Gastrocnemius medialis (tissue), 4 donors: ENCODE data around the gene PTGIR. TPM values are rescaled to one million over a fixed set of nuclear protein-coding genes. Genes with fewer than 3 reads are reported as not detected.

ENCODE experiments used
- ATAC-seq, 2 donors: fragments of 150-250 bp; one replicate each; pipeline ENCODE4 v1.9.1; 2016
- DNase-seq, 2 donors: peaks; one replicate each; pipeline ENCODE4 v3.0.0-alpha.2; 2019
- H3K27ac ChIP-seq, 4 donors: fragments of 200-600 bp; sonication (generic); 1 replicate in 1 of 4; 2 replicates in 3 of 4; pipeline ENCODE4 v1.5.1; 2016 to 2018; ENCODE audit warnings: mild to moderate bottlenecking in 2 of 4, moderate library complexity in 1 of 4
- H3K27me3 ChIP-seq, 3 donors: fragments of 200-600 bp; sonication (generic) in 2 of 3; 1 replicate in 1 of 3; 2 replicates in 2 of 3; pipeline versions ENCODE4 v1.5.1 to v1.6.0; 2016 to 2019; ENCODE audit warnings: mild to moderate bottlenecking in 1 of 3, moderate library complexity in 1 of 3
- H3K36me3 ChIP-seq, 2 donors: fragments of 200-600 bp; sonication (generic) in 1 of 2; one replicate each; pipeline ENCODE4 v1.5.1; 2017 to 2018
- H3K4me1 ChIP-seq, 2 donors: fragments of 200-600 bp; sonication (generic) in 1 of 2; one replicate each; pipeline ENCODE4 v1.5.1; 2016 to 2017; ENCODE audit warnings: mild to moderate bottlenecking in 2 of 2
- H3K4me3 ChIP-seq, 4 donors: fragments of 200-600 bp; sonication (generic) in 3 of 4; 1 replicate in 1 of 4; 2 replicates in 3 of 4; pipeline ENCODE4 v1.5.1; 2016 to 2019; ENCODE audit warnings: mild to moderate bottlenecking in 2 of 4
- H3K9me3 ChIP-seq, 3 donors: fragments of 200-600 bp; sonication (generic) in 2 of 3; 1 replicate in 1 of 3; 2 replicates in 2 of 3; pipeline ENCODE4 v1.5.1; 2016 to 2019
- CTCF ChIP-seq, 5 experiments: fragments of 450-650 bp in 3 of 5; fragments of 200-600 bp in 2 of 5; sonication (generic) in 2 of 5; IDR thresholded peaks in 4 of 5; conservative IDR thresholded peaks in 1 of 5; 1 replicate in 4 of 5; 2 replicates in 1 of 5; pipeline ENCODE4 v1.5.1; 2016 to 2019; ENCODE audit warnings: antibody characterized with exemption in 5 of 5, mild to moderate bottlenecking in 3 of 5, moderate library complexity in 3 of 5
- POLR2A ChIP-seq, 2 donors: fragments of 450-650 bp; IDR thresholded peaks; one replicate each; pipeline ENCODE4 v1.6.1; 2017; ENCODE audit warnings: antibody characterized with exemption in 2 of 2, mild to moderate bottlenecking in 2 of 2, moderate library complexity in 2 of 2
- in situ Hi-C, 4 donors: fragments of 200-750 bp; cut with MboI; loops; one replicate each; pipeline versions ENCODE4 v1.15.0 to v1.8.0; 2017; ENCODE audit warnings: low sequenced_read_pairs in 4 of 4
- intact Hi-C: fragments of 100-400 bp; cut with DNase I; formaldehyde crosslinking; loops from one replicate; pipeline ENCODE4 v1.15.1; 2023; ENCODE audit warnings: low total_unique reads
- total RNA-seq, 4 donors: library from RNA; depleted of rRNA; stranded (reverse); fragments of >200 nt; gene quantifications; one replicate each; pipeline versions ENCODE4 v1.1.0 to v1.2.3, GENCODE V29; 2016

PTGIR gene
- total RNA-seq, 4 donors from 2014 or later, result 0.87 to 1.7 (median 1.3) TPM

GRCh38 chr19:46573679-46574498 lies 51.0 kb downstream of the PTGIR start:
- Histone ChIP-seq H3K36me3 (no peaks in the 10 kb centered on the region), H3K9me3 (no peaks in the 10 kb centered on the region), H3K4me1 (no peaks in the 10 kb centered on the region), H3K27me3 (no peaks in the 10 kb centered on the region), H3K4me3 (no peak overlapping the region), H3K27ac (no peak overlapping the region)
- in situ Hi-C loops (no loop called here), intact Hi-C loops (no loop called here)
- DNase-seq (no peak), ATAC-seq (no peak)
- TF ChIP-seq CTCF (IDR thresholded peaks at IDR 0.05 in 4 of 5, conservative IDR thresholded peaks at IDR 0.05 in 1 of 5) (no peak), POLR2A (IDR thresholded peaks at IDR 0.05) (no peak)

- ATAC-seq, result no peak
- no peaks in the 10 kb centered on the region for H3K27me3 ChIP-seq
- no peak for DNase-seq
Observed at GRCh38 chr19:46571495-46571894, 53.4 kb downstream of the PTGIR start.

More at GRCh38 chr19:46571495-46571894, 53.4 kb downstream of the PTGIR start:
- in situ Hi-C loops (no loop called here), intact Hi-C loops (no loop called here)
- H3K4me1 ChIP-seq, result no peaks in the 10 kb centered on the region
- H3K9me3 ChIP-seq, result no peaks in the 10 kb centered on the region
- TF ChIP-seq CTCF (IDR thresholded peaks at IDR 0.05 in 4 of 5, conservative IDR thresholded peaks at IDR 0.05 in 1 of 5) (no peak), POLR2A (IDR thresholded peaks at IDR 0.05) (no peak)
- no peaks in the 10 kb centered on the region for H3K36me3 ChIP-seq
- H3K27ac ChIP-seq, result no peak overlapping the region
- no peak overlapping the region for H3K4me3 ChIP-seq

Other genes starting within 250 kb of the PTGIR start
- 1 to 10 TPM in 1 of 4 donors, under 1 TPM in 3; 0.46 to 1.6 (median 0.75) TPM for gene CCDC8, start 211.5 kb downstream of the PTGIR start, total RNA-seq
- gene PNMA8C, start 196.2 kb downstream of the PTGIR start, total RNA-seq, result not detected
- under 1 TPM in 3 of 4 donors, not detected in 1; 0.13 to 0.83 (median 0.60) TPM for gene PNMA8A, start 153.5 kb downstream of the PTGIR start, total RNA-seq
- gene PNMA8B, start 129.2 kb downstream of the PTGIR start, total RNA-seq, result under 1 TPM; 0.07 to 0.18 (median 0.15) TPM
- 100 to 1,000 TPM; 109 to 170 (median 142) TPM for gene CALM3, start 23.8 kb downstream of the PTGIR start, total RNA-seq
- gene GNG8, start 11.1 kb upstream of the PTGIR start, total RNA-seq, result not detected
- gene DACT3, start 36.1 kb upstream of the PTGIR start, total RNA-seq, result 1 to 10 TPM in 1 of 4 donors, under 1 TPM in 3; 0.26 to 1.0 (median 0.39) TPM
- gene PRKD2, start 92.0 kb upstream of the PTGIR start, total RNA-seq, result 1 to 10 TPM; 4.2 to 7.2 (median 6.1) TPM
- 10 to 100 TPM; 16.5 to 23.0 (median 18.9) TPM for gene FKRP, start 121.0 kb upstream of the PTGIR start, total RNA-seq
- gene STRN4, start 121.4 kb upstream of the PTGIR start, total RNA-seq, result 10 to 100 TPM; 45.5 to 75.7 (median 57.9) TPM
- gene SLC1A5, start 163.5 kb upstream of the PTGIR start, total RNA-seq, result 10 to 100 TPM in 3 of 4 donors, 1 to 10 TPM in 1; 7.6 to 18.5 (median 10.7) TPM
- 10 to 100 TPM; 42.7 to 94.1 (median 64.9) TPM for gene AP2S1, start 225.8 kb upstream of the PTGIR start, total RNA-seq
- 10 to 100 TPM; 16.1 to 43.6 (median 32.7) TPM for gene ARHGAP35, start 235.9 kb upstream of the PTGIR start, total RNA-seq